Central memory CD8-positive, alpha-beta T cell (primary cell): ENCODE data around the gene CCDC9B.

Source experiments
- ATAC-seq: fragments of 150-1000 bp; cut with Tn5 transposase; replicated peaks from 2 replicates; pipeline ENCODE4 v1.10.0; 2022; ENCODE audit warnings: mild to moderate bottlenecking, moderate FRiP score, moderate number of reproducible peaks; ENCODE audit not compliant: poor library complexity, severe bottlenecking; ENCODE audit errors: extremely low read depth
- DNase-seq, 2 donors: peaks; one replicate each; pipeline ENCODE4 v3.0.0; 2021; ENCODE audit warnings: low spot score in 2 of 2
- H3K27ac Mint-ChIP-seq: one replicate; pipeline ENCODE4 v1.8.0; 2022; ENCODE audit warnings: low read depth, mild to moderate bottlenecking, moderate library complexity, mixed read lengths
- H3K27me3 Mint-ChIP-seq: one replicate; pipeline ENCODE4 v1.8.0; 2022; ENCODE audit warnings: mixed read lengths
- H3K36me3 Mint-ChIP-seq: one replicate; pipeline ENCODE4 v1.8.0; 2022; ENCODE audit warnings: mild to moderate bottlenecking, moderate library complexity, mixed read lengths; ENCODE audit not compliant: insufficient read depth
- H3K4me1 Mint-ChIP-seq: one replicate; pipeline ENCODE4 v1.8.0; 2022; ENCODE audit warnings: mixed read lengths
- H3K4me3 Mint-ChIP-seq: one replicate; pipeline ENCODE4 v1.8.0; 2022; ENCODE audit warnings: mild to moderate bottlenecking, moderate library complexity, mixed read lengths
- H3K9me3 Mint-ChIP-seq: one replicate; pipeline ENCODE4 v1.8.0; 2022; ENCODE audit warnings: mixed read lengths

The CCDC9B gene

DNA sequence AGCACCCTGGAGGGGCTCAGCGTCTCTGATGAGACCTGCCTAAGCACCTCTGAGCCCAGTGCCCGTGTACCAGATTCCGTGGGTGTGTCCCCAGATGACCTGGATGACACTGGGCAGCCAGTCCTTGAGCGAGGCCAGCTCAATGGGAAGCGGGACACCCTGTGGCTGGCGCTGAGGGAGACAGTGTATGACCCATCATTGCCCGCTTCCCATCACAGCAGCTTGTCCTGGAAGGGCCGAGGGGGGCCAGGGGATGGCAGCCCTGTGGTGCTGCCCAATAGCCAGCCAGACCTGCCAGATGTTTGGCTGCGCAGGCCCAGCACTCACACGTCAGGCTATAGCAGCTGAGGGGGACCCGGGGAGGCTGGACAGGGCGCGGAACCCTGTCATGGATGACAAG lies 29.2 kb upstream of the CCDC9B start:
- ATAC-seq (no peak), DNase-seq (no peak)
- Mint-ChIP-seq H3K36me3 (peaks cover 2% of the 10 kb centered on the region), H3K27ac (no peak overlapping the region), H3K27me3 (no peaks in the 10 kb centered on the region), H3K4me3 (no peak overlapping the region), H3K4me1 (peaks cover 30% of the 10 kb centered on the region), H3K9me3 (no peaks in the 10 kb centered on the region)

- Mint-ChIP-seq H3K4me3 (peak overlapping the region; percentile 31), H3K27ac (peak overlapping the region; percentile 29), H3K27me3 (no peaks in the 10 kb centered on the region), H3K9me3 (no peaks in the 10 kb centered on the region), H3K36me3 (peaks cover 2% of the 10 kb centered on the region), H3K4me1 (peaks cover 33% of the 10 kb centered on the region)
- no peak for DNase-seq
- ATAC-seq: no peak
Measured at GRCh38 chr15:40369474-40369869, 28.7 kb upstream of the CCDC9B start.

- no peaks in the 10 kb centered on the region for H3K9me3 Mint-ChIP-seq
- peaks cover under 1% of the 10 kb centered on the region for H3K36me3 Mint-ChIP-seq
- H3K4me3 Mint-ChIP-seq: peak overlapping the region; percentile 31
- peak overlapping the region; percentile 29 for H3K27ac Mint-ChIP-seq
- peaks cover 38% of the 10 kb centered on the region for H3K4me1 Mint-ChIP-seq
- no peak for ATAC-seq
- DNase-seq: no peak
- no peaks in the 10 kb centered on the region for H3K27me3 Mint-ChIP-seq
Measured at GRCh38 chr15:40368719-40369473, 28.2 kb upstream of the CCDC9B start.

DNA sequence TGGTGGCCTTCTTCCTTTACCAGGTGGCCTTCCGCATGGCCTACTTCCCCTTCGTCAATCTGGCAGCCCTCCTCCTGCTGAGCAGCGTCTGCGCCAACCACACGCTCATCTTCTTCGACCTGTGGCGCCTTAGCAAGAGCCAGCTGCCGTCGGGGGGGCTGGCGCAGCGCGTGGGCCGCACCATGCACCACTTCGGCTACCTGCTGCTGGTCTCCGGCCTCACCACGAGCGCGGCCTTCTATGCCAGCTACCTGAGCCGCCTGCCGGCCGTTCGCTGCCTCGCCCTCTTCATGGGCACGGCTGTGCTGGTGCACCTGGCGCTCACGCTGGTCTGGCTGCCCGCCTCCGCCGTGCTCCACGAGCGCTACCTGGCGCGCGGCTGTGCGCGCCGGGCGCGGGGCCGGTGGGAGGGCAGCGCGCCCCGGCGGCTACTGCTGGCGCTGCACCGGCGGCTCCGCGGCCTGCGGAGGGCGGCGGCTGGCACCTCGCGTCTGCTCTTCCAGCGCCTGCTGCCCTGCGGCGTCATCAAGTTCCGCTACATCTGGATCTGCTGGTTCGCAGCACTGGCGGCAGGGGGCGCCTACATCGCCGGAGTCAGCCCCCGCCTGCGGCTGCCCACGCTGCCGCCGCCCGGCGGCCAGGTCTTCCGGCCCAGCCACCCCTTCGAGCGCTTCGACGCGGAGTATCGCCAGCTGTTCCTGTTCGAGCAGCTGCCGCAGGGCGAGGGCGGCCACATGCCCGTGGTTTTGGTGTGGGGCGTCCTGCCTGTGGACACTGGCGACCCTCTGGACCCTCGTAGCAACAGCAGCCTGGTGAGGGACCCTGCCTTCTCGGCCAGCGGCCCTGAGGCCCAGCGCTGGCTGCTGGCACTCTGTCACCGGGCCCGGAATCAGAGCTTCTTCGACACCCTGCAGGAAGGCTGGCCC lies 27.2 kb upstream of the CCDC9B start:
- peaks cover 43% of the 10 kb centered on the region for H3K4me1 Mint-ChIP-seq
- no peaks in the 10 kb centered on the region for H3K27me3 Mint-ChIP-seq
- H3K36me3 Mint-ChIP-seq: no peaks in the 10 kb centered on the region
- DNase-seq (peak; percentile 72 to 88), ATAC-seq (peak; percentile 97)
- no peaks in the 10 kb centered on the region for H3K9me3 Mint-ChIP-seq
- H3K4me3 Mint-ChIP-seq: peak overlapping the region; percentile 83
- H3K27ac Mint-ChIP-seq: peak overlapping the region; percentile 89

- no peaks in the 10 kb centered on the region for H3K27me3 Mint-ChIP-seq
- H3K9me3 Mint-ChIP-seq: no peaks in the 10 kb centered on the region
- H3K27ac Mint-ChIP-seq: peak overlapping the region; percentile 89
- no peaks in the 10 kb centered on the region for H3K36me3 Mint-ChIP-seq
- ATAC-seq: no peak
- H3K4me1 Mint-ChIP-seq: peaks cover 48% of the 10 kb centered on the region
- no peak for DNase-seq
- peak overlapping the region; percentile 83 for H3K4me3 Mint-ChIP-seq
Measured at GRCh38 chr15:40367371-40367685, 26.6 kb upstream of the CCDC9B start.

DNA sequence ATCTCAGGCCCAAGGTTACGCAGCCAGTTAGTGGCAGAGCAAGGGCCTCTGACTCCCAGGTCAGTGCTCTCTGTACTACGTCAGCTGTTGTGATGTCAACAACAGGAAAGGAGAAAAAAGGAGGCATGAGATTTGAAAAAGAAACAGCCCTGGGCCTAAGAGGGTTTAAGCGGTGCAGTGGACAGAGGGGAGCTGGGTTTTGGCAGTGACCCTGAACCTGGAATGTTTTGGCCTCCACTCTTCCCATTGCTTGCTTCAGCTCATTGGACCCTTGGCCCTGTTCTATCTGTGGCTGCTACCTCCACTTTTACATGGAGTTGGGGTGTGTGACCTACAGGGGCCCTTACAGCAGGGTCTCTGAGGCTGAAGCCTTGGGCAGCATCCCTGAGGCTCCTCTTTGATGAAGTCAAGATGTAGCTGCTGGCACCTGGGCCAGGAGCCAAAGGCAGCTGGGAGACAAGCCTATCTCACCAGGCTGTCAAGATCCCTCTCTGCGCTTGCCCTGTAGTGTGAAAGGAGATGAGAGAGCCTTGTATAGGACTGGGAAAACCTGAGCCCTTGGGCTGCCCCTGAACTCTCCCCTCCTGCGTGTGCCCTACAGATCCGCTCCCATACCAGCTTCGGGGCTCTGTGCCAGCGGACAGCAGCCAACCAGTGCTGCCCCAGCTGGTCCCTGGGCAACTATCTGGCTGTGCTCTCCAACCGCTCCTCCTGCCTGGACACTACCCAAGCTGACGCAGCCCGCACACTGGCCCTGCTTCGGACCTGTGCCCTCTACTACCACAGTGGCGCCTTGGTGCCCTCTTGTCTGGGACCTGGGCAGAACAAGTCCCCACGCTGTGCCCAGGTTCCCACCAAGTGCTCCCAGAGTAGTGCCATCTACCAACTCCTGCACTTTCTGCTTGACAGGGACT lies 26.0 kb upstream of the CCDC9B start:
- no peak for DNase-seq
- peak overlapping the region; percentile 89 for H3K27ac Mint-ChIP-seq
- no peaks in the 10 kb centered on the region for H3K9me3 Mint-ChIP-seq
- peaks cover 52% of the 10 kb centered on the region for H3K4me1 Mint-ChIP-seq
- no peak for ATAC-seq
- no peaks in the 10 kb centered on the region for H3K36me3 Mint-ChIP-seq
- peak overlapping the region; percentile 83 for H3K4me3 Mint-ChIP-seq
- no peaks in the 10 kb centered on the region for H3K27me3 Mint-ChIP-seq

DNA sequence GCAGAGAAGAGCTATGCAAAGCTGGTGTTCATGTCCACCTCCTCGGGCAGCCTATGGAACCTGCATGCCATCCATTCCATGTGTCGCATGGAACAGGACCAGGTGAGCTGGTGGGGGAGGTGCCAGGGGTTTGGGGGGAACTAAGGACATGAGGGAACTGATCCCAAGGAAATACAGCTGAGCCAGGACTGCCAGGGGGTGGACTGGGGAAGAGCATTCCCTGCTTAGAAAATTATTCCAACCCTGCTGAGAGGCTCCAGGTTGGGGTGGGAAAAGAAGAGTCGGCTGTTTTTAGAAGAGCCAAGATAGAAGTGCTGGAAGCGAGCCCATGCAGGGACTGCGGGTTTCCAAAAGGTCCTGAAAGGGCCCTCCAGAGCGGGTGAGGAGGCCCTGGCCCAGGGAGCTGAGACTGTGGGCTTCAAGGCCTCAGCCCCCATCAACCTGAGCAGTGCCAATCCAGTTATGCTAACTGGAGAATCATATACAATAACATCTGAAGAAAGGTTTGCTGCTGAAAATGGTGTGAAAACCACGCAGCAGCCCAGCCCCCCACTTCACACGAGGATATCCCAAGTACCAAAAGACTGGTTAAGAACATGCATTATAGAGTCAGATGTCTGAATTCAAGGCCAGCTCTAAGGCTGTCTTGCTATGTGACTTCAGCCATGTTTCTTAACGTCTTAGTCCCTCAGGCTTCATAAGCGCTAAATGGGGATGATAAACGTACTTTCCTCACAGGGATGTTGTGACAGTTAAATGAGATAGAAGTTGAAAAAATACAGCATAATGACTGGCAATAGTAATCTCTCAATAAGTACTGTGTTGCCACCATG lies 25.1 kb upstream of the CCDC9B start:
- Mint-ChIP-seq H3K4me3 (no peak overlapping the region), H3K27me3 (no peaks in the 10 kb centered on the region), H3K9me3 (no peaks in the 10 kb centered on the region), H3K27ac (peak overlapping the region; percentile 44), H3K36me3 (no peaks in the 10 kb centered on the region), H3K4me1 (peaks cover 52% of the 10 kb centered on the region)
- ATAC-seq (no peak), DNase-seq (no peak)

DNA sequence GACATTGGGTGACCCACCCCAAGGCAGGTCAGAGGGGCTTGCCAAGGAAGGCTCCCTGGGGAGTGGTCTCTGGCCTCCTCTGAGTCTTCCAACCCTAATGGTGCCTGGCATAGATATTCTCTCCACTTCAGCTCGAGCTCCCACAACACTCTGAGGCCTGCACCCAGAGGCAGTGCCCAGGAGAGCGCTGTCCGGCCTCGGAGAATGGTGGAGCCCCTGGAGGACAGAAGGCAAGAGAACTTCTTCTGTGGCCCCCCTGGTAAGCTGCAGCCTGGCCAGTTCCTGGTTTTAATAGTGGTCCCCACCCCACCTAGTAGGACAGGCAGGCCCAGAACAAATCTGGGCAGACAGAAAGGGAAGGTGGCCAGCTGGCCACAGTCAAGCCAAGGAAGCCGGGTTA lies 24.3 kb upstream of the CCDC9B start:
- ATAC-seq (no peak), DNase-seq (no peak)
- Mint-ChIP-seq H3K27me3 (no peaks in the 10 kb centered on the region), H3K9me3 (no peaks in the 10 kb centered on the region), H3K4me1 (peaks cover 52% of the 10 kb centered on the region), H3K27ac (peak overlapping the region; percentile 44), H3K36me3 (no peaks in the 10 kb centered on the region), H3K4me3 (no peak overlapping the region)

- H3K27ac Mint-ChIP-seq: no peak overlapping the region
- ATAC-seq (no peak), DNase-seq (no peak)
- no peaks in the 10 kb centered on the region for H3K9me3 Mint-ChIP-seq
- no peak overlapping the region for H3K4me3 Mint-ChIP-seq
- peaks cover 50% of the 10 kb centered on the region for H3K4me1 Mint-ChIP-seq
- no peaks in the 10 kb centered on the region for H3K27me3 Mint-ChIP-seq
- no peaks in the 10 kb centered on the region for H3K36me3 Mint-ChIP-seq
Measured at GRCh38 chr15:40364251-40364650, 23.5 kb upstream of the CCDC9B start.

- Mint-ChIP-seq H3K36me3 (peaks cover 4% of the 10 kb centered on the region), H3K4me3 (no peak overlapping the region), H3K4me1 (peaks cover 52% of the 10 kb centered on the region), H3K9me3 (no peaks in the 10 kb centered on the region), H3K27me3 (no peaks in the 10 kb centered on the region), H3K27ac (no peak overlapping the region)
- DNase-seq (no peak), ATAC-seq (no peak)
Measured at GRCh38 chr15:40363611-40364010, 22.9 kb upstream of the CCDC9B start.

DNA sequence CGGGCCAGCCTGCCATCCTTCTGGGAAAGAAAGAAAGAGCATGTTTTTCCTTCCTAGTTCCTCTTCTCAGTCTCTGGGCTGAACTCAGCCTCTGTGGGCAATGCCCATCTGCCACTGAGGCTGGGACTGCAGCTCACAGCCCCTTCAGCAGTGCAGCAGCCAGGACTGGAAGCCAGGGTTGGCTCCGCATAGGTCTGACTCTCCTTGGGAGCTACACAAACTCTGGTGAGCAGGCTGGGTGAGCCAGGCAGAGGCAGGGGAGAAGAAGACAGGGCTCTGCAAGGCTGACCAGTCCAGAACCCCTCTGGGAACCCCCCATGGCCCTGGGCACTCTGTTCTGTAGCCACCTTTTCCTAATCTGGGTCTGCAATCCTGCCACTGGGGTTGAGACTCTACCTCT lies 20.9 kb upstream of the CCDC9B start:
- Mint-ChIP-seq H3K9me3 (no peaks in the 10 kb centered on the region), H3K36me3 (peaks cover 5% of the 10 kb centered on the region), H3K27me3 (no peaks in the 10 kb centered on the region), H3K4me1 (peaks cover 43% of the 10 kb centered on the region), H3K4me3 (no peak overlapping the region), H3K27ac (no peak overlapping the region)
- ATAC-seq (no peak), DNase-seq (no peak)

GRCh38 chr15:40360015-40360414 lies 19.3 kb upstream of the CCDC9B start:
- ATAC-seq: no peak
- Mint-ChIP-seq H3K27ac (no peak overlapping the region), H3K27me3 (no peaks in the 10 kb centered on the region), H3K4me1 (peaks cover 32% of the 10 kb centered on the region), H3K36me3 (peaks cover 5% of the 10 kb centered on the region), H3K9me3 (no peaks in the 10 kb centered on the region), H3K4me3 (no peak overlapping the region)
- no peak for DNase-seq
